ENCODE measurements around the gene ACAA1.

The ACAA1 gene

GRCh38 chr3:38118421-38119247, 18.3 kb downstream of the ACAA1 start:
- no peak for DNase-seq

- peak; percentile 55 for DNase-seq
Observed at GRCh38 chr3:38117748-38118420, 19.0 kb downstream of the ACAA1 start.

GRCh38 chr3:38117163-38117716, 19.7 kb downstream of the ACAA1 start:
- no peak for DNase-seq

GRCh38 chr3:38116471-38117162, 20.3 kb downstream of the ACAA1 start:
- no peak for DNase-seq

- no peak for DNase-seq
Observed at GRCh38 chr3:38115645-38116427, 21.1 kb downstream of the ACAA1 start.

- DNase-seq: no peak
Observed at GRCh38 chr3:38114875-38115644, 21.9 kb downstream of the ACAA1 start.

- no peak for DNase-seq
Observed at GRCh38 chr3:38114052-38114874, 22.7 kb downstream of the ACAA1 start.

- no peak for DNase-seq
Observed at GRCh38 chr3:38112378-38112761, 24.6 kb downstream of the ACAA1 start.

- no peak for DNase-seq
Observed at GRCh38 chr3:38111696-38112377, 25.1 kb downstream of the ACAA1 start.

- DNase-seq: no peak
Observed at GRCh38 chr3:38111201-38111600, 25.7 kb downstream of the ACAA1 start.

- DNase-seq: no peak
Observed at GRCh38 chr3:38110314-38111050, 26.4 kb downstream of the ACAA1 start.

GRCh38 chr3:38109580-38110313, 27.2 kb downstream of the ACAA1 start:
- DNase-seq: no peak

- no peak for DNase-seq
Observed at GRCh38 chr3:38108649-38109579, 28.0 kb downstream of the ACAA1 start.

GRCh38 chr3:38107911-38108648, 28.8 kb downstream of the ACAA1 start:
- DNase-seq: no peak

GRCh38 chr3:38105525-38105924, 31.4 kb downstream of the ACAA1 start:
- DNase-seq: no peak

- DNase-seq: no peak
Observed at GRCh38 chr3:38102444-38102814, 34.5 kb downstream of the ACAA1 start.

All from fibroblast of upper back skin (primary cell).